Coronary artery (tissue), 2 donors: Measurements from ENCODE around the gene ORM2.

Experiments used
- DNase-seq: peaks from one replicate; pipeline ENCODE4 v3.0.0-alpha.2; 2017; ENCODE audit warnings: low spot score
- H3K27ac ChIP-seq, 2 donors: fragments of 200-600 bp; sonication (generic); one replicate each; pipeline ENCODE4 v1.5.1; 2016 to 2019
- H3K4me3 ChIP-seq: fragments of 200-600 bp; sonication (generic); 2 replicates; pipeline ENCODE4 v1.5.1; 2016; ENCODE audit warnings: mild to moderate bottlenecking, moderate library complexity
- TF ChIP-seq, protein P1 (sequence below): fragments of 200-600 bp; sonication (generic); IDR thresholded peaks from one replicate; pipeline ENCODE4 v1.5.1; 2019; ENCODE audit warnings: antibody characterized with exemption

The ORM2 gene

GRCh38 chr9:114294664-114295063, 35.0 kb upstream of the ORM2 start:
- no peak for DNase-seq
- H3K4me3 ChIP-seq: no peak overlapping the region
- H3K27ac ChIP-seq: no peak overlapping the region
- TF ChIP-seq, protein P1, sequence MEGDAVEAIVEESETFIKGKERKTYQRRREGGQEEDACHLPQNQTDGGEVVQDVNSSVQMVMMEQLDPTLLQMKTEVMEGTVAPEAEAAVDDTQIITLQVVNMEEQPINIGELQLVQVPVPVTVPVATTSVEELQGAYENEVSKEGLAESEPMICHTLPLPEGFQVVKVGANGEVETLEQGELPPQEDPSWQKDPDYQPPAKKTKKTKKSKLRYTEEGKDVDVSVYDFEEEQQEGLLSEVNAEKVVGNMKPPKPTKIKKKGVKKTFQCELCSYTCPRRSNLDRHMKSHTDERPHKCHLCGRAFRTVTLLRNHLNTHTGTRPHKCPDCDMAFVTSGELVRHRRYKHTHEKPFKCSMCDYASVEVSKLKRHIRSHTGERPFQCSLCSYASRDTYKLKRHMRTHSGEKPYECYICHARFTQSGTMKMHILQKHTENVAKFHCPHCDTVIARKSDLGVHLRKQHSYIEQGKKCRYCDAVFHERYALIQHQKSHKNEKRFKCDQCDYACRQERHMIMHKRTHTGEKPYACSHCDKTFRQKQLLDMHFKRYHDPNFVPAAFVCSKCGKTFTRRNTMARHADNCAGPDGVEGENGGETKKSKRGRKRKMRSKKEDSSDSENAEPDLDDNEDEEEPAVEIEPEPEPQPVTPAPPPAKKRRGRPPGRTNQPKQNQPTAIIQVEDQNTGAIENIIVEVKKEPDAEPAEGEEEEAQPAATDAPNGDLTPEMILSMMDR: no peak

GRCh38 chr9:114296338-114296737, 33.3 kb upstream of the ORM2 start:
- Histone ChIP-seq H3K27ac (no peak overlapping the region), H3K4me3 (no peak overlapping the region)
- TF ChIP-seq, protein P1: no peak
- DNase-seq: no peak

DNA sequence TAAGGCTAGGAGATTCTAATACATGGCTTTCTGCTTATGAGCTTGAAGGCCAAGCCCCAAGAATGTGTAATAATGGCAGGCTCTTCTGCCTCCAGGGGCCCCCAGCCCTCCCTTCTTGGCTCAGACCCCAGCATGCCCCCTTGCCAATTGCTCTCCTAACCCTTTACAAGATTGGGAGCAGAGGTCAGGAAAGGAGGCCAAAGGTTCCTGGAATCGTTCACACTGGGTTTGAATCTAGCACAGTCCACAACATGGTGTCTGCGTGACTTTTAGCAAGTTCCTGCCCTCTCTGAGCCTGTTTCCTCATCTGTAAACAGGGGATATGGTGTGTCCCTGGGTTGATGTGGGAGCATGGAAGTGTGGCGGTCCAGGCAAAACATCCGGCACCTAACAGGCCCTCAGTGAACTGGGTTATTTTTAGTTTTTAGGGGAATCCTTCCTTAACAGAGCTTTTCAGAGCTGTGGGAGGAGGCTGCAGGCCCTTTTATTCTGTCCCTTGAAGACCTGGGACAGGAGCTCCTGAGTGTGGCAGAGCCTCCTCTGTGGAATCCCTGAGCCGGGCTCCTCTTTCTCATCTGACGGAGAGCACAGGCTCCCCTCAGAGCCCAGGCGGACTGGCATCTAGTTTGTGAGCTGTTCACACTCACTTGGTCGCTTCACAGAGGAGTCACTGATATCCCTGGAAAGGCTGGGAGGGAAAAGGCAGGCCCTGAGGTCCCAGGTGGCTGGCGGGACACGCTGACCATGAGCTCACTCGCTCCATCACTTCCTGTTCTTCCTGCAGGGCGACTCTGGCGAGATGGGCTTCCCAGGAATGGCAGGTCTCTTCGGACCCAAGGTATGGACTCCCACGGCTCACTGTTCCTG, 30.1 kb upstream of the ORM2 start:
- peak; percentile 38 for DNase-seq
- Histone ChIP-seq H3K27ac (no peak overlapping the region), H3K4me3 (no peak overlapping the region)
- TF ChIP-seq, protein P1: no peak

DNA sequence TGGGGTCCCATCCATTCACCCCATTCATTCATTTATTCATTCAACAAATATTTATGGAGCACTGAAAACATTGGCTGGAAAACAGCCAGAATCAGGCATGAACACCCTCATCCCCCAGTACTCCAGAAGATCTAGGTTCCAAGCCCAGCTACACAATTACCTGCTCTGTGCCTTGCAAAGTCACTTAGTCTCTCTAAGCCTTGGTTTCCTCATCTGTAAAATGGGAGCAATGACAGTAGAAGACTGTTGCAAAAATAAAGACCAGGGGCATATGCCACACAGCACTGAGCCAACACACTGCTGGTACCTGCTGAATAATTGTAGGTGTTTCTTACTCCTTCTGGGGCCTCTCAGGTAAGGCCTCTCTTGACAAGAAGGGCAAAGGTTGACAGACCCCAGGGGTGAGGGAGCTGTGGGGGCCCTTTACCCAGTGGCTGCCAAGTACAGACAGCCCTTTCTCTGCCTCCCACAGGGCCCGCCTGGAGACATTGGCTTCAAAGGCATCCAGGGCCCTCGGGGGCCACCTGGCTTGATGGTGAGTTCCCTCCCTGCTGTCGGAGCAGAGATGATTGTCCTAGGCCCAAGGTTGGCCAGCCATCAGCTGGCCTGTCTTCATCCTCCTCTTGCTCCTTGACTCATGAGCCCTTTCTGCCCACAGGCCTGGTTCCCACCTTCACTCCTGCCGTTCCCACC, 29.4 kb upstream of the ORM2 start:
- TF ChIP-seq, protein P1: no peak
- H3K4me3 ChIP-seq: no peak overlapping the region
- DNase-seq: peak; percentile 46

DNA sequence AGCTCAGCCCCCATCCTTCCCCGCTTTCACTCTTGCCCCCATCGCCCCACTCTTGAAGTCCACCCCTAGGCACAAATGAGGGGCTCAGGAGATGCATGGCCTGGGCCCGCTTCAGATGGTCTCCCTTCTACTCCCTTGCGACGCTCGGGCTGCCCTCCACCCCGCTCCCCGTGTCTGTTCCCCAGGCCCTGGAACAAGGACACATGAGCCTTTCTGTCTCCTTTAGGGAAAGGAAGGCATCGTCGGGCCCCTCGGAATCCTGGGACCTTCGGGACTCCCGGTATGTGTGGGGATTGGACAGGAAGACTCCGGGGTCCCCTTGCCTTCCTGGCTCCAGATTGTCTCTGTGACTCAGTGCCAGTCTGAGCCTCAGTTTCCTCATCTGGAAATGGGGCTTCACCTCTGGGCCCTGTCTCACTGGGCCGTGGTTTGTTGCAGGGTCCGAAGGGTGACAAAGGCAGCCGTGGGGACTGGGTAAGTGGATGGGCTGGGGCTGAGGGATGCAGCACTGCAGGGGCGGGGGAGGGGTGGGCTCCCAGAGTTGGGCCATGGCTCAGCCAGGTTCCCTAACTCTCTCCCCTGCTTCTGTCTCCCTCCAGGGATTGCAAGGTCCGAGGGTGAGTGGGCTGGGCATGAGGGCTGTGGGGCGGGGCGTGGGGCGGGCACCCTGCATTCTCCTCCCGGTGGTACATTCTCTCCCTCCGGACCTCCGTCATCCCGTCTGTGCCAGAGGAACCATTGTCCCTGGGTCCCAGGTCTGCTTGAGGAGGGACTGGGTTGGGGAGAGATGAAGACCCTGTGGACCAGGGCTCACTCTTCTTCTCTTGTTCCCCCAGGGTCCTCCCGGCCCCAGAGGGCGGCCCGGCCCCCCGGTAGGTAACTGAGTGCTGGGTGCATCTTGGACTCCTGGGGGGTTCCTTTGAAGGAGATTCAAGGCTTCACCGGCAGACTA, 28.5 kb upstream of the ORM2 start:
- TF ChIP-seq, protein P1: no peak
- peak; percentile 56 for DNase-seq
- H3K27ac ChIP-seq: no peak overlapping the region

More for the DNA sequence above, 29.4 kb upstream of the ORM2 start:
- no peak overlapping the region for H3K27ac ChIP-seq

DNA sequence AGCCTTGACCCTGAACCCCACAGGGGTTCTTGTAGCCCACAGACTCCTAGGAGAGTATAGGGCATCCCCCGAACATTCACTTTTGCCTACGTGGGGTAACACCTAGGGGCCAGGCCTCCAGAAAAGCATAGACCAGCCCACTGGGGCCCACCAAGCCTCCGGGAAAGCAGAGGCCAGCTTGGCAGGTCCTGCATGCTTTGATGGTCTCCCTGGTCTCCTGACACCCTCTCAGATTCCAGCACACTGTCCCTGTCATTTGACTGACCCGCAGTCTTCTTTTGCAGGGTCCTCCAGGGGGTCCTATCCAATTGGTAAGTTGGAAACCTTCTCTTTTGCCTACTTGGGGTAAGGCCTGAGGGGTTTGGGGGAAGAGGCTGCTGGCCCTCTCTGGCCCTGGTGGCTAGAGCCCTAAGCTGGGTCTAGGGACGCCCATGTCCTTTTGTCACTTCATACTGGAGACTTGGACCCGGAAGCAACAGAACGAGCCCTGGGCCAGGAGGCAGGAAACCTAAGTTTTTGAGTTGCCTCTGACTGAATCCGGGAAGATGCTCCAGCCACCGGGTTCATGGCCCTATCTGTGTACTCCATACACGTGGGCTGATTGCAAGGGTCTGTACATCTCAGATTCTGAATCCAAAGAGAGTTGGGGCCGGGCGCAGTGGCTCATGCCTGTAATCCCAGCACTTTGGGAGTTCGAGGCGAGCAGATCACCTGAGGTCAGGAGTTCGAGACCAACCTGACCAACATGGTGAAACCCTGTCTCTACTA, 27.7 kb upstream of the ORM2 start:
- peak; percentile 61 for DNase-seq
- no peak overlapping the region for H3K27ac ChIP-seq
- TF ChIP-seq, protein P1: no peak
- no peak overlapping the region for H3K4me3 ChIP-seq

More for the DNA sequence above, 28.5 kb upstream of the ORM2 start:
- no peak overlapping the region for H3K4me3 ChIP-seq
